OCI-LY3 (cell line): ENCODE results near the gene TENT5C.

Source experiments
- CTCF ChIP-seq: fragments of 200-600, 300-600 bp; sonication (generic); IDR thresholded peaks from 2 replicates; pipeline ENCODE4 v1.5.1; 2014; ENCODE audit warnings: antibody characterized with exemption, low read length, low read depth
- EZH2phosphoT487 ChIP-seq: fragments of 200-600 bp; shearing (Covaris generic); IDR thresholded peaks from 2 replicates; pipeline ENCODE4 v1.6.1; 2018; ENCODE audit warnings: antibody characterized with exemption, mixed run types, low read depth

GRCh38 chr1:117646007-117646811 is 40.4 kb downstream of the TENT5C start:
- TF ChIP-seq CTCF (no peak), EZH2phosphoT487 (no peak)
